Activated CD4-positive, alpha-beta T cell treated with anti-CD3 and anti-CD28 coated beads for 36 hours (primary cell): ENCODE measurements around the gene LNX1. TPM values are rescaled to one million over a fixed set of nuclear protein-coding genes. Genes with fewer than 3 reads are reported as not detected.

Experiments
- ATAC-seq: fragments of 200-7000 bp; cut with Tn5 transposase; one replicate; pipeline ENCODE4 v1.10.0; 2021; ENCODE audit warnings: mild to moderate bottlenecking, moderate library complexity
- CTCF ChIA-PET: fragments of 350-600 bp; sonication (Branson Sonifier 250); formaldehyde crosslinking; loops from one replicate; lab custom pipeline; 2021; ENCODE audit warnings: antibody characterized with exemption; lab: Charles Lee
- POLR2A ChIA-PET: fragments of 350-600 bp; sonication (Branson Sonifier 250); formaldehyde crosslinking; loops from one replicate; lab custom pipeline; 2021; ENCODE audit warnings: antibody characterized with exemption, inconsistent platforms; lab: Charles Lee
- DNase-seq: peaks from one replicate; pipeline ENCODE4 v3.0.0-alpha.2; 2020
- H3K27ac Mint-ChIP-seq: one replicate; pipeline ENCODE4 v1.8.0; 2021; ENCODE audit warnings: mixed read lengths
- H3K27me3 Mint-ChIP-seq: one replicate; pipeline ENCODE4 v1.8.0; 2021; ENCODE audit warnings: mixed read lengths
- H3K36me3 Mint-ChIP-seq: one replicate; pipeline ENCODE4 v1.8.0; 2021; ENCODE audit warnings: low read depth, mixed read lengths
- H3K4me1 Mint-ChIP-seq: one replicate; pipeline ENCODE4 v1.8.0; 2021; ENCODE audit warnings: mixed read lengths
- H3K4me3 Mint-ChIP-seq: one replicate; pipeline ENCODE4 v1.8.0; 2021; ENCODE audit warnings: mild to moderate bottlenecking, moderate library complexity, mixed read lengths
- H3K9me3 Mint-ChIP-seq: one replicate; pipeline ENCODE4 v1.8.0; 2021; ENCODE audit warnings: low read depth, mixed read lengths
- intact Hi-C, 2 experiments: fragments of 100-400 bp; cut with DNase I in 1 of 2; cut with micrococcal nuclease in 1 of 2; formaldehyde crosslinking; loops; one replicate each; pipeline versions ENCODE4 v1.14.2 to v1.15.1; 2022 to 2024; cut with DNase I, micrococcal nuclease
- total RNA-seq, 2 experiments: library from RNA; stranded (reverse); gene quantifications; one replicate each; pipeline ENCODE4 v1.2.3, GENCODE V29; 2021

LNX1 gene
- total RNA-seq, 2 experiments from 2014 or later, result not detected

DNA sequence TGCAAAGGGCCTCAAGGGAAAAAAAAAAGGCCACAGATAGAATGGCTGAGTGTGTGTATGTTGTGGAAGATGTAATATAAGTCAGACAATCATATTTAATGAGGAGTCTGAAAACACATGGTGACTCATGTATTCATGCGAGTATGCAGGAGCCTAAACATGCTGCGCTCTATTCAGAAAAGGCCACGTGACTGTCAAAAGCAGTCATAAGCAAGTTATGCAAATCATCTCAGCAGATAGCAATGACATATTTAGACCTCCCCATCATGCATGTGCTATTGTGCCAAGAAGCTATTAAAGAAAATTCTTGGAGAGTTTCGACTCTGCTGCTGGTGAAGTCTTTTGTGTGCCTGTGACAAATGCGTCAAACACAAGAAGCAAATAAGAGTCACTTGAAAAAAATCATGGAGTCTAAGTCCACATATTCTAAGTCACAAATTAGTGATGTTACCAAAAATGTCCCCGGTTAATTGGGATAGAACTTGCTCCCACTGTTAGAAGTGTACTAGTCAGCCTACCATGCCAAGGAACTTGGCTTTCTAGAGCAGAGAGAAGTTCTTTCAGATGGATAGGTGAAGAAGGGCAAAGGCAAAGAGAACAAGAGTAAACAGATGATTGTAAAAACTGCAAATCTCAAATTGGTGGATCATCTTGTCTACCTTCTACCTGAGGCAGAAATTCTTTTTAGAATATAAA lies 5.0 kb downstream of the LNX1 start:
- Mint-ChIP-seq H3K27me3 (peaks cover 24% of the 10 kb centered on the region), H3K27ac (no peak overlapping the region), H3K36me3 (no peaks in the 10 kb centered on the region), H3K4me3 (no peak overlapping the region), H3K9me3 (no peaks in the 10 kb centered on the region), H3K4me1 (no peaks in the 10 kb centered on the region)
- CTCF ChIA-PET, result no interaction called here
- ATAC-seq (no peak), DNase-seq (no peak)
- POLR2A ChIA-PET, result no interaction called here
- intact Hi-C loops, result no loop called here

DNA sequence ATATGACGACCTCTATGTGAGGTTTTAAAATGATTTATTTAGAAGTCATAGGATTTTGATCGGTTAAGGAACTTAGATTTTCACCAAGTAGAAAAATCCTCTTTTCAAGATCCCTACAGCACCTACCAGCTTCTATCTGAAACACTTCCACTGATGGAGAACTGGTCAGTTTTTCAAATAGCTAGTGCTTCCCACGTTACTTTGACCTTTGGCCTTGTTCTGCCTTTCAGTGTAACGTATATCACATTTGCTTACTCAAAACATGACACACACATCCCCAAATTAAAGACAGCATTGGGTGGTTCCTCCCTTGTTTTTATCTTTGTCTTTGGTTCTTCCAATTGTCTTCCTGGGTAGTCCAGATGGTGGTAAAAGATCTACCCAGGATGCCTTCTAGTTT lies 6.6 kb downstream of the LNX1 start:
- Mint-ChIP-seq H3K9me3 (no peaks in the 10 kb centered on the region), H3K27me3 (peaks cover 10% of the 10 kb centered on the region), H3K36me3 (no peaks in the 10 kb centered on the region), H3K4me3 (no peak overlapping the region), H3K27ac (no peak overlapping the region), H3K4me1 (no peaks in the 10 kb centered on the region)
- no peak for ATAC-seq
- CTCF ChIA-PET, result no interaction called here
- no peak for DNase-seq
- POLR2A ChIA-PET, result no interaction called here
- intact Hi-C loops, result no loop called here

DNA sequence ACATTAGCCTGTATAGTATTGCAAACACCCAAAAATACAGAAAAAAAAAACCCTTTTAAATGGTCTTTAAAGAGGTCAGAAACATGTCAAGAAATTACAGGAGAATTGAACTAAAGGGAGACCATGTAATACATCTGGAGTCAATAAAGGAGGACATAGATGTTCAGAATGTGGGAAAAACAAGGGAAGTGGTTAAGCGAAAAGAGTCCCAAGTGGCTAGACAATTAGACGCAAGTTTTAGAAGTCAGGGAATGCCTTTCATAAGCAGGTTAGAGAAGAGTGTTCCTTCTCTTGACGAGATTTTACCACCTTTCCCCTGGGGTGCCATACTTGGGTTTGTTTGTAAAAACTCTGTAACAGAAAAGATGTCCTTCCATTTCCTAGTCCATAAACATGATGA lies 7.8 kb downstream of the LNX1 start:
- Mint-ChIP-seq H3K9me3 (no peaks in the 10 kb centered on the region), H3K4me3 (no peak overlapping the region), H3K27ac (no peak overlapping the region), H3K4me1 (no peaks in the 10 kb centered on the region), H3K36me3 (no peaks in the 10 kb centered on the region), H3K27me3 (peaks cover 10% of the 10 kb centered on the region)
- intact Hi-C loops, result no loop called here
- CTCF ChIA-PET, result no interaction called here
- POLR2A ChIA-PET, result no interaction called here
- DNase-seq, result no peak
- ATAC-seq, result no peak

DNA sequence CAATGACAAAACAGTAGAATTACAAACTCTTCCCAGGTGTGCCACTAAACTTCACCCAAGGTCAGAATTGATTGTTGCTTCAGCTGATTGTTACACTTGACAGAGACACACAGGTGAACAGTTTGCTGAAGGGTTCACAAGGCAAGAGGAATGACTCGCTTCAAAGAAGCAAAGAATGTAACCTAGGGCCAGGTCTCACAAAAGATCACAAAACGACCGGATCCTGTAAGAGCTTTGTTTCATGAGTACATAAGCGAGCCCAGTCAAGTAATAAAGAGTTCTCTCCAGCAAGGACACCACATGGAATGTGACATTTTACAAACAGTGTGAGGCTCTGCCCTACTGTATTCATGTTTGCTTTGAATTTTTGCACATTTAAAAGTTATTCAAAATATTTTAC lies 9.1 kb downstream of the LNX1 start:
- Mint-ChIP-seq H3K27ac (no peak overlapping the region), H3K4me1 (no peaks in the 10 kb centered on the region), H3K36me3 (no peaks in the 10 kb centered on the region), H3K27me3 (peaks cover 10% of the 10 kb centered on the region), H3K9me3 (no peaks in the 10 kb centered on the region), H3K4me3 (no peak overlapping the region)
- no peak for ATAC-seq
- ChIA-PET CTCF (interaction anchor here (0.6 kb wide), 1 partner anchor 376 kb away, joined by 5 read pairs; no protein-coding TSS in a partner anchor), POLR2A (no interaction called here)
- DNase-seq, result no peak
- intact Hi-C loops, result no loop called here

DNA sequence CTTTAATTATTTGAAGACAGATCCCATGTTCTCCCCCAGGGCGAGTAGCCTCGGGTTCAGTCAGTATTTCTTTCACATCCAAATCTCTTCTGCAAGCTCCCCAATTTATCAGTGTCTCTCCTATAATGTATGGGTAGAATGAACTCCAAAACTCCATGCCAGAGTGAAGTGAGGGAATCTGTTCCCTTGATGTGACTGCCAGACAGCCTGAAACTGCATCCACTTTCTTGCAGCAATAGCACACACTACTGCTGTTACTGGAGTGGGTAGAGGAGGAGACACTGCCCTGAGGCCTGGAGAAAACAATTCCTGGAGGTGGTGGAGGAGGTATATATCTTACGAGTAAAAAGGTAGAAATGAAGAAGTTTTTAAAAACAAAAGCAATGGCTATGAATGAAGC lies 11.0 kb downstream of the LNX1 start:
- ChIA-PET POLR2A (no interaction called here), CTCF (no interaction called here)
- H3K36me3 Mint-ChIP-seq, result no peaks in the 10 kb centered on the region
- H3K4me1 Mint-ChIP-seq, result no peaks in the 10 kb centered on the region
- H3K27me3 Mint-ChIP-seq, result peaks cover 8% of the 10 kb centered on the region
- intact Hi-C loops, result no loop called here
- ATAC-seq (no peak), DNase-seq (no peak)
- H3K9me3 Mint-ChIP-seq, result no peaks in the 10 kb centered on the region
- H3K4me3 Mint-ChIP-seq, result no peak overlapping the region
- H3K27ac Mint-ChIP-seq, result no peak overlapping the region

DNA sequence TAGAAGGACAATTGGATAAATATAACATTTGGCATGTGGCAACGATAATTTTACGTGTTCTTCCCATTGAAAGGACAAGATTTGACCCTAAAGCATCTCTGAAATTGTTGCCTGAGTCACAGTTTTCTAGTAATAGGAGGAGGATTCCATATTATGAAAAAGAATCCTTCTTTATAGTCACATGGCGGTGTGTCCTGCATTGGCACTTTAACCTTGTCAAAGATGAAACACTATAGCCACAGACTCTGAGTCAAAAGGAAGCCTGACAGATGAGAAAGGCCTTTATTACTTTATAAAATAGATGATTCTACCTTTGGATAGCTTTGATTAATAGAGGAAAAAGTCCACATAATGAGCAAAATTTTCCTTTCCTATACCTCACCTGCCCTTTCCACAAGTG lies 11.5 kb downstream of the LNX1 start:
- Mint-ChIP-seq H3K4me1 (no peaks in the 10 kb centered on the region), H3K4me3 (no peak overlapping the region), H3K36me3 (no peaks in the 10 kb centered on the region), H3K27ac (no peak overlapping the region), H3K9me3 (no peaks in the 10 kb centered on the region), H3K27me3 (peaks cover 8% of the 10 kb centered on the region)
- DNase-seq (no peak), ATAC-seq (no peak)
- CTCF ChIA-PET, result no interaction called here
- intact Hi-C loops, result no loop called here
- POLR2A ChIA-PET, result no interaction called here

DNA sequence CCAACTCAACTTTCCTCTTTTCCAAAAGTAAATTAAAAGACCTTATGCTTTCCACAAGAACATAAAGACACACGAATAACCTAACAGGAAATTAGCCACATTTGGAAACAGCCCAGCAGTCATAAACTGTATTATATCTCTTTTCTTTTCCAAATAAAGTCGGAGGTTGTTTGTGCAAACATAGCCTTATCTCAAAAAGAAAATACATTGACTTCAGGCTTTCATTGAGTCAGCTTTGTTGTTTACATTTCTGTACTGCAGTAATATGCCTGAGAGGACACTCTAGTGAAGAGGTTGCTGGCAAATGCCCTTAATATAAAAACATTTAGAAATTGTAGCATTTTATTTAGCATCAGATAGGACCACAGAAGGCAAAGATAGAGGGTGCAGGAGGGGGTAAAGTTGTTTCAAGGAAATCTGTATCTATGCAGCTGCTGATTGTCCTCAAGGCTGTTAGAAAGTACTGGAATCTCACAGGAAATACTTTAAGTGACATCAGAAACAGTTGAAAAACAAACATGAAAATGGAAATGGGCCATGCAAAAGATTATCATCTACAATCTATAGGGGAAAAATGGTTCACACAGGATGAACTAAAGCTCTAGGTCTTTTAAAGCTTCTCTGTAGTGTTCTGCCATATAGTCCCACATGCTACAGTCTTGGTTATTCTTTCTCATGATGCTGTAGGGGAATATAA lies 14.5 kb downstream of the LNX1 start:
- Mint-ChIP-seq H3K4me1 (no peaks in the 10 kb centered on the region), H3K27ac (no peak overlapping the region), H3K9me3 (no peaks in the 10 kb centered on the region), H3K4me3 (no peak overlapping the region), H3K36me3 (no peaks in the 10 kb centered on the region), H3K27me3 (no peaks in the 10 kb centered on the region)
- ATAC-seq (no peak), DNase-seq (no peak)
- POLR2A ChIA-PET, result no interaction called here
- intact Hi-C loops, result no loop called here
- CTCF ChIA-PET, result interaction anchor here (0.5 to 0.8 kb wide), 3 partner anchors 17 to 803 kb away, joined by 3 read pairs; no protein-coding TSS in a partner anchor

DNA sequence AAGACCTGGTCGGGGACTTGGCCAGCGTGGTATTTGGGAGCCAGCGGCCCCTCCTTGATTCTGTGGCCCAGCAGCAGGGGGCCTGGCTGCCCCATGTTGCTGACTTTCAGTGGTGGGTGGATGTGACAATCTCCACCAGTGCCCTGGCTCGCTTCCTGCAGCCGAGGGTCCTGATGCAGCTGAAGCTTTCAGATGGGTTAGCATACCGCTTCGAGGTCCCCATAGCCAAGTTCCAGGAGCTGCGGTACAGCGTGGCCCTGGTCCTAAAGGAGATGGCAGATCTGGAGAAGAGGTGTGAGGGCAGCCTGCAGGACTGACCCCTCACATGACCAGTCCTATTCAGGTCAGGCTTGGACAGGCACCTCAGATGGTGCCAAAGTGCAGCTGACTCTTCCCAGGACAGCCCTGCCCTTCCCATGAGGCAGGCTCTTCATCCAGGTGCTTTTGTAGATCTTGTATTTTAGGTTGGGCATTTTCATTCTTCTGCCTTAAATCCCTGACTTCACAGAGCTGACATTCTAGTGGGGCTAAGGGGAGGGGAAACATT lies 15.1 kb downstream of the LNX1 start:
- no peaks in the 10 kb centered on the region for H3K36me3 Mint-ChIP-seq

DNA sequence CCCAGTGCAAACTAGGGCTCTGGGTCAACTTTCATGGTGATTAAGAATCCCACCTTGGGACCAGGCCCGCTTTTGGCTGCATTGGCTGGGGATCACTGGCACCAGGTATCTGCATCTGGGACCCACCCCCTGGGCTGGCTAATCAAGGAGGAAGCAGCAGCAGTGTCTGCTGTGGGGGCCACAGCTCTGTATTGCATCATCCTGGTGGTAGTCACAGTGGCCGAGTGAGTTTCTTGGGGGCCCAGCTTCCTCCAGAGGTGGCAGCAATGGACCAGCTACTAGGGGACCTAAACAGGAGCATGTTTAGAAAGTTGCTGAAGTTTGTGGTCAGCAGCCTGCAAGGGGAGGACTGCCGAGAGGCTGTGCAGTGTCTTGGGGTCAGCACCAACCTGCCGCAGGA lies 15.7 kb downstream of the LNX1 start:
- POLR2A ChIA-PET, result no interaction called here
- Mint-ChIP-seq H3K4me1 (no peaks in the 10 kb centered on the region), H3K9me3 (no peaks in the 10 kb centered on the region), H3K27ac (no peak overlapping the region), H3K36me3 (no peaks in the 10 kb centered on the region), H3K4me3 (no peak overlapping the region), H3K27me3 (no peaks in the 10 kb centered on the region)
- intact Hi-C loops, result no loop called here
- DNase-seq (no peak), ATAC-seq (no peak)
- CTCF ChIA-PET, result interaction anchor here (1.5 kb wide), 1 partner anchor 659 kb away, joined by 4 read pairs; no protein-coding TSS in a partner anchor

More for the DNA sequence above, 15.1 kb downstream of the LNX1 start:
- intact Hi-C loops, result no loop called here
- no peak for ATAC-seq
- ChIA-PET CTCF (interaction anchor here (0.5 to 0.8 kb wide), 2 partner anchors 17 to 165 kb away, joined by 3 read pairs; no protein-coding TSS in a partner anchor), POLR2A (no interaction called here)
- H3K27ac Mint-ChIP-seq, result no peak overlapping the region
- no peaks in the 10 kb centered on the region for H3K9me3 Mint-ChIP-seq
- H3K27me3 Mint-ChIP-seq, result no peaks in the 10 kb centered on the region
- DNase-seq, result no peak
- H3K4me3 Mint-ChIP-seq, result no peak overlapping the region
- no peaks in the 10 kb centered on the region for H3K4me1 Mint-ChIP-seq

DNA sequence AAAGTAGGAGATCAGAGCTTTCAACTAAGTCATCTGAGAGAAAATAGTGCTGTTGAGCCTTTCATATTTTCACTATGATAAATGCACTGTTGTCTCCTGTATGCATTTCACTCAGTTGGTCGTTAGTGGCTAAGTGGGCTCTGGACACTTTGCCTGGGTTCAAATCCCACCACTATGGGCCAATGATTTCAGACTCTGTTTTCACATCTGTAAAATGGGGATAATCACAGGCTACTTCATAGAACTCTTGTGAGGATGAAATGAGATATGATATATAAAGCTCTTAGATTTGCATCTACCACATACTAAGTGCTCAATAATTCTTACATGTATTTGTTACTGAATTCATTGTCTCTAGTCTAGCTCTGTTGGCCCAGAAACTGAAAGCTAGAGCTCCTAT lies 16.8 kb downstream of the LNX1 start:
- CTCF ChIA-PET, result interaction anchor here (0.6 to 1.5 kb wide), 2 partner anchors 185 to 660 kb away, joined by 3 to 4 read pairs; no protein-coding TSS in a partner anchor
- H3K27ac Mint-ChIP-seq, result no peak overlapping the region
- POLR2A ChIA-PET, result no interaction called here
- H3K4me3 Mint-ChIP-seq, result no peak overlapping the region
- no peaks in the 10 kb centered on the region for H3K9me3 Mint-ChIP-seq
- no peaks in the 10 kb centered on the region for H3K36me3 Mint-ChIP-seq
- DNase-seq (no peak), ATAC-seq (no peak)
- no peaks in the 10 kb centered on the region for H3K27me3 Mint-ChIP-seq
- H3K4me1 Mint-ChIP-seq, result no peaks in the 10 kb centered on the region
- intact Hi-C loops, result no loop called here

DNA sequence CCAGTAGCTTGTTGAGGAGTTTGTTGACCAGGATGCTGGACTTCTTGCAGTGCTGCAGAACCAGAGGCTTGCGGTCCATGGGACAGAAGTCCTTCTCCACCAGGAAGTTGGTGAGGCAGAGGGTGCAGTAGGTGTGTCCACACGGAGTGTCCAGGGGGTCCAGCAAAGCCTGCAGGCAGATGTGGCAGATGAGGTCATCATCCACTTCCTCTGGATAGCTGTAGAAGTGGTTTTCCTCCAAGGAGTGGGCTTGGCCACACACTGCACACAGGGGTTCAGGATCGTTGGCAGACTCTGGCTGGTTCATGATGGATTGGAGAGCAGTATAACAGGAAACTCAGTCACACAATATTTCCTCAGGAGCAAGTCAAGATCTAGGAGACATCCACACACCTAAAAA lies 17.6 kb downstream of the LNX1 start:
- DNase-seq (no peak), ATAC-seq (no peak)
- intact Hi-C loops, result no loop called here
- no peaks in the 10 kb centered on the region for H3K36me3 Mint-ChIP-seq
- H3K9me3 Mint-ChIP-seq, result no peaks in the 10 kb centered on the region
- ChIA-PET CTCF (no interaction called here), POLR2A (no interaction called here)
- H3K4me3 Mint-ChIP-seq, result no peak overlapping the region
- H3K27ac Mint-ChIP-seq, result no peak overlapping the region
- H3K27me3 Mint-ChIP-seq, result no peaks in the 10 kb centered on the region
- no peaks in the 10 kb centered on the region for H3K4me1 Mint-ChIP-seq

DNA sequence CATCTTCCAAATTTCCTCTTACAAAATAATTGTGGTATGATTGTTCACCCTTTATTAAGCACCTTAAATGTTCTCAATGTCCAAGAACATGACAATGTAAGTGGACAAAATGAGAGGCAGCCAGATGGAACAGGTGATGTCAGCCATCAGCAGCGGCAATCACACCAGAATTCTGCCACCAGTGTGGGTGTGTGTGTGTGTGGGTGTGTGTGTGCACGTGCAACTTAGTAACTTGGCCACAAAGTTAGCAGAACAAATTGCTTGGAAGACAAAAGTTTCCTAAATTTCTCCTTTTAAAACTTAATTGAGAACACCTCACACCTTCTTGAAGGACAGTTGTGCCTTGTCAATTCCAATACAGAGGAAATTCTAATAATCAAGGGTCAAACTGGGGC lies 18.7 kb downstream of the LNX1 start:
- no peak overlapping the region for H3K4me3 Mint-ChIP-seq

More for the DNA sequence above, 18.7 kb downstream of the LNX1 start:
- intact Hi-C loops, result no loop called here
- Mint-ChIP-seq H3K27me3 (no peaks in the 10 kb centered on the region), H3K27ac (no peak overlapping the region), H3K36me3 (no peaks in the 10 kb centered on the region), H3K4me1 (no peaks in the 10 kb centered on the region), H3K9me3 (no peaks in the 10 kb centered on the region)
- ChIA-PET CTCF (no interaction called here), POLR2A (no interaction called here)
- no peak for DNase-seq
- ATAC-seq, result no peak
